Sigmoid colon (tissue), 4 donors: ENCODE results near the gene FEV.

ENCODE experiments used
- CTCF ChIP-seq, 4 experiments: fragments of 450-650 bp in 3 of 4; fragments of 200-600 bp in 1 of 4; IDR thresholded peaks; one replicate each; pipeline ENCODE4 v1.5.1; 2016 to 2019; ENCODE audit warnings: antibody characterized with exemption in 4 of 4, mild to moderate bottlenecking in 3 of 4, moderate library complexity in 2 of 4
- POLR2AphosphoS5 ChIP-seq, 4 donors: sonication (generic); formaldehyde crosslinking; IDR thresholded peaks; one replicate each; pipeline ENCODE4 v1.6.1; 2017; ENCODE audit warnings: antibody characterized with exemption in 4 of 4

GRCh38 chr2:219030177-219030940 lies 45.4 kb upstream of the FEV start:
- TF ChIP-seq CTCF (IDR thresholded peaks at IDR 0.05) (no peak), POLR2AphosphoS5 (IDR thresholded peaks at IDR 0.05) (no peak)
